ENCODE data around the gene EXOC3.
"Not testable (repeated sequence)": the region's sequence is repeated elsewhere in the genome, so short reads cannot be mapped to it uniquely, and the experiment has no call there.

Gene EXOC3

DNA sequence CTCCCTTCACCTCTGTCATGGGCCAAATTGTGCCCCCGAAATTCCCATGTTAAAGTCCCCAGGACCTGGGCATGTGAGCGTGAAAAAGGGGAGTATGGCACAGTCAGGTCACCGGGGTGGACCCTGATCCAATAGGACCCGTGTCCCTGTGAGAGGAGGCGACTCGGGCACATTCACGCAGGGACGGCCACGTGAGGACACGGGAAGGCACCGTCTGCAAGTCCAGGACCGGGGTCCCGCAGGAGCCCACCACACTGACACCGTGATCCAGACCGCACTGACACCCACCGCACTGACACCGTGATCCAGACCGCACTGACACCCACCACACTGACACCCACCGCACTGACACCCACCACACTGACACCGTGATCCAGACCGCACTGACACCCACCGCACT lies 43.6 kb downstream of the EXOC3 start:
- H3K4me3 ChIP-seq; H3K36me3 ChIP-seq (replicated peaks); in situ Hi-C loops (cut with MboI; ENCODE audit: low sequenced_read_pairs); DNase-seq (ENCODE audit: low spot score in 2 of 2); H3K27me3 ChIP-seq (ENCODE audit: low read depth); H3K4me1 ChIP-seq; H3K9me3 ChIP-seq: not testable (repeated sequence)

DNA sequence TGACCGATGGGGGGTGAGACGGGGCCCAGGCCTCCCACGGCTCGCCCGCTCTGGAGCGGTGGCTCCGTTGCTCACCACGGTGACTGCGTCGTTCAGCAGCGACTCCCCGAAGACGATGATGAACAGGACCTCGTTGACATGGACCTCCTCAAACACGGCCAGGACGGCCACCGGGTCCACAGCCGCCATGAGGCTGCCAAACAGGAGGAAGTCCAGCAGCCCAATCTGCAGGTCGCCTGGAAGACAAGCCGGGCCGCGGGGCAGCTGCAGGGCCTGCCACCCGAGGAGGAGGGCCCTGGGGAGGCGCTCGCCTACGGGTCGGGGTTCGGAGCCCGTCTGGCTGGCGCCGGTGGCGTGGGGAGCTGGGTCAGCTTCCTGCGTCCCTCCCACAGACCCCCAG lies 45.3 kb downstream of the EXOC3 start:
- H3K36me3 ChIP-seq (replicated peaks): no peaks in the 10 kb centered on the region
- no peak for DNase-seq (ENCODE audit: low spot score in 2 of 2)
- no peaks in the 10 kb centered on the region for H3K27me3 ChIP-seq (ENCODE audit: low read depth)
- H3K4me3 ChIP-seq: no peak overlapping the region
- H3K4me1 ChIP-seq: no peaks in the 10 kb centered on the region
- H3K9me3 ChIP-seq: no peaks in the 10 kb centered on the region
- in situ Hi-C loops (cut with MboI; ENCODE audit: low sequenced_read_pairs): no loop called here

DNA sequence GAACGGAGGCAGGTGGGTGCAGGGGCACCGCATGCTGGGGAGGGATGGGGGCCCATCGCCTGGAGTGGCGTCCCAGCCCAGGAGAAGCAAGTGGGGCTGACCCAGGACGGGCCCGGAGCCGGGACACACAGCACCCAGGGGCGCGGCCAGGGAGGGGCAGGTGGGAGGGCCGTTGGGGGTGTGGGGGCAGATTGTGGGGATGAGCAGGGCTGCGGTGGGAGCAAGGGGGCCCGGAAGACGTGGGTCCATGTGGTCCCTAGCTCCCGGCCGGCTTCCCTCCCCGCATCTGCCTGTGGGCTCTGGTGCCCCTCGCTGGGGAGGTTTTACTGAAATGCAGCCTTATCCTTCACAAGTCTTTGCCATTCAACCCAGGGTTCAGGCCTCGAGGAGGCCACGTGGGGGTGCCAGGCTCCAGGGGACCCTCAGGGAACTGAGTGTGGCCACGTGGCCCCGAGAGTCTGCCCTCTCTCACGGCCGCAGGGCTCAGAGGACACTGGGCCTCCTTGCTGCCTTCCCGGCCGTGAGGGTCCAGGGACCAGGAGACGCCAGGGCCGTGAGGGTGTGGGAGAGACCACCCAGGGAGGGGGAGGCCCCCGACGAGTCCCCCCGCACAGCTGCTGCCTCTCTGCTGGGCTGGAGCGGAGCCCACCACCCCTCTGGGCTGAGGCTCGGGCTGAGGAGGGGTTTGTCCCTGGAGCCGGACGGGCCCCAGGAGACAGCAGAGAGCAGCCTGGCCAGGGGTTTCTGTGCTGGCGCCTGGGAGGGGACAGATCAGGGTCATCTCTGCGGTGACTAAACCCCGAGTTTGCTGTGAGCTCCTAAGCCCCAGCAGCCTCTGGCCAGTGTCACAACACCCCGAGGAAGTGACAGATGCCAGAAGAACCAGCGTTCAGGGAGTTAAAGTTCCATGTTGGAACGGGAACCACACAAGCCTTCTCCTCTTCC lies 46.0 kb downstream of the EXOC3 start:
- no peak overlapping the region for H3K4me3 ChIP-seq
- H3K27me3 ChIP-seq (ENCODE audit: low read depth): no peaks in the 10 kb centered on the region
- in situ Hi-C loops (cut with MboI; ENCODE audit: low sequenced_read_pairs): no loop called here
- no peaks in the 10 kb centered on the region for H3K4me1 ChIP-seq
- H3K36me3 ChIP-seq (replicated peaks): no peaks in the 10 kb centered on the region
- no peak for DNase-seq (ENCODE audit: low spot score in 2 of 2)
- no peaks in the 10 kb centered on the region for H3K9me3 ChIP-seq

DNA sequence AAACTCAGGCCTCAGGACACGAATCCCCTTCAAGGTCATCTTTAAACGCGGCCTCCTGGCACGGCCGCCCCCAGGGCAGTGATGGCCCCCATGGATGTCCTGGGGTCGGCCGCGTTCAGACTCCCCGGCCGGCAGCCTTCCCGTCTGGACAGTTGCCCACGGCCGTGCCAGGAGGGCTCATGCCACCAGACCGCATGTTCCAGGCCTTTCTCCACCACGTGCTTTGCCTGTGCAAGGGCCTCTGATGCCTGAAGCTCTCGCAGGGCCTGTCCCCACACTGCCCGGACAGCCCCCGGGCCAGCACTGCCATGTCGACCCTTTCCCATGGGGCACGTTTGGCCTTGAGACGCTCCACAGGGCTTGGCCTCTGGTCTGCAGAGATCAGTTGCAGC lies 46.7 kb downstream of the EXOC3 start:
- Histone ChIP-seq H3K36me3 (replicated peaks) (no peaks in the 10 kb centered on the region), H3K9me3 (no peaks in the 10 kb centered on the region), H3K4me1 (no peaks in the 10 kb centered on the region), H3K4me3 (no peak overlapping the region), H3K27me3 (ENCODE audit: low read depth) (no peaks in the 10 kb centered on the region)
- in situ Hi-C loops (cut with MboI; ENCODE audit: low sequenced_read_pairs): no loop called here
- DNase-seq (ENCODE audit: low spot score in 2 of 2): no peak

DNA sequence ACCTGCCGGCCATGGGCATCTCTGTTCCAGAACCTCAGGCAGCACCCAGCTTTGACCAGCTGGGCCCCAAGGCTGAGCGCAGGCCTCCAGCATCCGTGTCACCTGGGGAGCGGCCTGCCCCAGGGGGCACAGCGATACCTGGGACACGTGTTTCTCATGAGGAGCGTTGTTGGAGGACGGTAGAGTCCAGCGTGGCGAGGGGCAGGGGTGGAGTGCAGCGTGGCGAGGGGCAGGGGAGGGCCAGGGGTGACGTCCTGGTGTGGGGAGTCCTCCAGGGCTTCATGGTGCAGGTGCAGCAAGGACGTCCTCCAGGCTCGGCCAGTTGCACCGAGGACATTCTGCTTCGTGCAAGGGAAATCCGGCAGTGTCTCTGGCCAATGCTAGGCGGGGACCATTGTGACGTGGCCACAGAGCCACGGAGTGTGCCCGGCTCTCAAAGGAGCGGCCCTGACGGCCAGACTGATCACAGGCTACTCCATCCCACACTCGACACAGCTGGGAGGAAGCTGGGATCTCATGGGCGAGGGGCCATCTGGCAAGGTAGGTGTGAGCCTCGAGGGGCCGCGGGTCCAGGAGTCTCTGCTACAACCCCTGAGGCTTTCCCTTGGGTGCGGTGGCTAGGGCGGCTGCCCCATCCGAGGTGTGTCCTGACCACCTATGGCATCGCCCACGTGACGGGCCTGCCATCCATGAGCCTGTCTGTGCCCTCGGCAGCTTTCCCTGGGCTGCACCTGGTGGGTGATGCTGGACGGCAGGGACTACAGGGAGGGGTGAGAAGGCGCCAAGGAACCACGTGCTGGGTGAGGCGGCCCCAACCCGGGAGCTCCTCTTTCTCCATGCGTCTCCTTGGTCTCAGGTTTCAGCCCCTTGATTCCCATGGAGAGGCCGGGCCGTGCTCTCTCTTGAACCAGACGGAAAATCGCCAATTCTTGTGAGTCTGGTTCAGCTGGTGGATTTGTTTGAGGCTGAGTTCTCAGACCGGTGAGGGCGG lies 47.4 kb downstream of the EXOC3 start:
- no peak for DNase-seq (ENCODE audit: low spot score in 2 of 2)
- Histone ChIP-seq H3K4me1 (no peaks in the 10 kb centered on the region), H3K27me3 (ENCODE audit: low read depth) (no peaks in the 10 kb centered on the region), H3K4me3 (no peak overlapping the region), H3K36me3 (replicated peaks) (no peaks in the 10 kb centered on the region), H3K9me3 (no peaks in the 10 kb centered on the region)
- in situ Hi-C loops (cut with MboI; ENCODE audit: low sequenced_read_pairs): no loop called here

DNA sequence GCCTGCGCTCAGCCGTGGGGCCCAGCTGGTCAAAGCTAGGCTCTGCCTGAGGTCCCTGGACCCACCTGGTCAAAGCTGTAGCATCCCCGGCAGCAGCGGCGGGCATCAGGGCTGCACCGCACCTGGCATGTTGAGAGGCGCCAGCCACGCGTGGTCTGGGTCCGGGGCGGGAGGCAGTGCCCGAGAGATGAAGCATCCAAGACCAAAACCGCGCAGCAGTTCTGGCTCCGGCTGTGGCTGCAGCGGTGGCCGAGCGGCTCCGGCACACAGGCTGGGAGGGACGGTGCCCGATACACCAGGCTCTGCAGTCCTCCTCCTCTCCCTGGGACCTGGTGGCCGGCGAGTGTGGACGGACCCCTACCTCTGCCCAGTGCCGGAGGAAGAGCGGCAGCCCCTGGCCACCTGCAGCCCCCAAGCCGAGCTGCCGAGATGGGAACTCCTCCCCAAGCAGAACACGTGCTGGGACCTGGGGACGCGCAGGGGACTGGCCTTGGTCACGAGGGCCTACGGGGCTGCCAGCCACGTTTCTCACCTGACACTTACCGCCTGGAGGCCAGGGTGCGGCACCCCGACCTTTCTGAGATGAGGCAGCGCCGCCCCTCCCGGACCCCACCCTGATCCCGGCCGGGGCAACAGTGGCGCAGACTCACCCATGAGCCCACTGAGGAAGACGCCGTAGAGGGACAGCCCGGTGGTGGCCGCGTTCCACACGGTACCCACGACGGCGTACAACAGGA lies 48.3 kb downstream of the EXOC3 start:
- in situ Hi-C loops (cut with MboI; ENCODE audit: low sequenced_read_pairs): no loop called here

DNA sequence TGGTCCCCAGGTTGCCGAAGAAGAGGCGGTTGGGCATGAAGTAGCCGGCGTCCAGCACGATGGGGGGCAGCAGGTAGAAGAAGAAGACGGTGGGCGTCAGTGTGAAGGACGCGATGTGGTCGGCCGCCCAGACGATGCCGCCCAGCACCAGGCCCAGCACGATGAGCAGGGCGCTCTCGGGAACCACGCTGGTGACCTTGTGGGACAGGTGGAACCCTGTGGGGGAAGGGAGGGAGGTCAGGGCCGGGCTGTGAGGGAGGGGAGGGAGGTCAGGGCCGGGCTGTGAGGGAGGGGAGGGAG lies 48.8 kb downstream of the EXOC3 start:
- no peaks in the 10 kb centered on the region for H3K27me3 ChIP-seq (ENCODE audit: low read depth)
- H3K9me3 ChIP-seq: no peaks in the 10 kb centered on the region
- H3K36me3 ChIP-seq (replicated peaks): no peaks in the 10 kb centered on the region
- in situ Hi-C loops (cut with MboI; ENCODE audit: low sequenced_read_pairs): no loop called here
- no peaks in the 10 kb centered on the region for H3K4me1 ChIP-seq
- no peak overlapping the region for H3K4me3 ChIP-seq
- DNase-seq (ENCODE audit: low spot score in 2 of 2): no peak

More for the DNA sequence above, 48.3 kb downstream of the EXOC3 start:
- no peak overlapping the region for H3K4me3 ChIP-seq
- no peaks in the 10 kb centered on the region for H3K27me3 ChIP-seq (ENCODE audit: low read depth)
- no peaks in the 10 kb centered on the region for H3K36me3 ChIP-seq (replicated peaks)
- no peaks in the 10 kb centered on the region for H3K4me1 ChIP-seq
- no peak for DNase-seq (ENCODE audit: low spot score in 2 of 2)
- no peaks in the 10 kb centered on the region for H3K9me3 ChIP-seq

DNA sequence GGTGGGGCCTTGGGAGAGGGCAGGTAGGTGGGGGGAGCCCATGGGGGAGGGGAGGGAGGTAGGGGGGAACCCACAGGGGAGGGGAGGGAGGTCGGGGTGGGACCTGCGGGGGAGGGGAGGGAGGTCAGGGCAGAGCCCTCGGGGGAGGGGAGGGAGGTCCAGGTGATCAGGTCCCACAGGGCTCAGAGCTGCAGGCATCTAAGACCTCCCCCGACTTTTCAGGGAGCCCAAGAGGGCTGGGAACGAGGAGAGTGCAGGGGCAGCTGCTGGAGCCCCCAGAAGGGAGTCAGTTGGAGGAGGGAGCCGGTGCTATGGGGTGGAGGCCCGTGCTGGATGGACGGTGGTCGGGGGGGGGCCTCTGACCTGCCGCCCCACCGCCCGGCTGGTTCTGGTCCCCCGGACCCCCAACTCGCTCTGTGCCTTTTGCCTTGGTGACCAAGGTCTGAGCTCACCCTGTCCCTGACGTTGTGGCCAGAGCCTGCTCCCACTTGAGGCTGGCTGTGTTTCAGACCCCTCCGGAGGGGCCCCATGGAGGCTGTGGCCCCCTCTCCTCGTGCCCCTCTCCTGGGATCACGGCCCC lies 49.4 kb downstream of the EXOC3 start:
- H3K4me3 ChIP-seq: no peak overlapping the region
- no peaks in the 10 kb centered on the region for H3K27me3 ChIP-seq (ENCODE audit: low read depth)
- no peaks in the 10 kb centered on the region for H3K9me3 ChIP-seq
- no peaks in the 10 kb centered on the region for H3K36me3 ChIP-seq (replicated peaks)
- no peaks in the 10 kb centered on the region for H3K4me1 ChIP-seq
- in situ Hi-C loops (cut with MboI; ENCODE audit: low sequenced_read_pairs): no loop called here
- DNase-seq (ENCODE audit: low spot score in 2 of 2): no peak

DNA sequence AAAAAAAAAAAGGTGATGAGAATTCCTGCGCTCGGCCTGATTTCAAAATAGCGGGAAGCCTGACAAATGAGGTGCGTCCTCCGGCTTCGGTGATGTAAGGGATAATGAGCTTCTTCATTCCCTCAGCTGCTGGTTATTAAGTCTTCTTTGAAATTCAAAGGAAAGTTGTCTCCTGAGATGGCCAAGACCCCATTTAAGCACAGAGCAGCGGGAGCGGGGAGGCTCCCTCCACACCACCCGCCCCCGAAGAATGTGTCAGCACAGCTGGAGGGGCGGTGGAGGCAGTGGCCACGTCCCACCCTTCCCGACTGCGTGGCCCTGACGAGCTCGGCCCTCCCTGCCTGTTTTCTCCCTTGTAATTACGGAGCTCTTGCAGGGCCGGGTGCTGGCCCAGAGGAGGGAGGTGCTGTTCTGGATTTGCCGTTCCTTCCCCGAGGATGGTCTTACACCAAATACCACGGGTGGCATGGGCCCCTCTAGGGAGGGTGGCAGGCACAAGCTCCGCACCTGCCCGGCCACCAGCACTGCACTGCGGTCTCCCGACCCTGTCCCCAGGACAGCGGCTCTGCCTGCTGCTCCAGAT lies 50.2 kb downstream of the EXOC3 start:
- Histone ChIP-seq H3K4me3 (no peak overlapping the region), H3K27me3 (ENCODE audit: low read depth) (no peaks in the 10 kb centered on the region), H3K9me3 (no peaks in the 10 kb centered on the region), H3K4me1 (no peaks in the 10 kb centered on the region), H3K36me3 (replicated peaks) (no peaks in the 10 kb centered on the region)
- in situ Hi-C loops (cut with MboI; ENCODE audit: low sequenced_read_pairs): no loop called here
- DNase-seq (ENCODE audit: low spot score in 2 of 2): no peak

DNA sequence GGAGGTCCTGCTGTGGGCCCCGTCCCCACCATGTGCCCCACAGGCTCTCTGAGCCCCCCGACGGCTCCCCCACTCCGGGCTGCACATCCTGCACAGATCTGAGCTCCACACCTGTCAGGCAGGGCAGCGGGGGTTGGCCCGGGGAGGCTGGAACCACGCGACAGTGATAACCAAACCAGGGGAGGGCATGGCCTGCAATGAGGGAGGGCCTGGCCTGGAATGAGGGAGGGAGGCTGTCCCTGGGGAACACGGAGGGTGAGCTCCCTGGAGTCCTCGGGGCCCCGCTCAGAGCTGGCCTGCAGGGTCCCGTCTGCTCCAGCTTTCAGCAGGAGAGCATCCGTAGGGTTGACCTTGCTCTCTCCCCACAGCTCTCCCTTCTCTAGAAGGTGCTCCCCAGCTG lies 50.8 kb downstream of the EXOC3 start:
- in situ Hi-C loops (cut with MboI; ENCODE audit: low sequenced_read_pairs): no loop called here
- H3K36me3 ChIP-seq (replicated peaks): no peaks in the 10 kb centered on the region
- no peaks in the 10 kb centered on the region for H3K27me3 ChIP-seq (ENCODE audit: low read depth)
- no peak for DNase-seq (ENCODE audit: low spot score in 2 of 2)
- H3K4me1 ChIP-seq: no peaks in the 10 kb centered on the region
- no peaks in the 10 kb centered on the region for H3K9me3 ChIP-seq
- no peak overlapping the region for H3K4me3 ChIP-seq

DNA sequence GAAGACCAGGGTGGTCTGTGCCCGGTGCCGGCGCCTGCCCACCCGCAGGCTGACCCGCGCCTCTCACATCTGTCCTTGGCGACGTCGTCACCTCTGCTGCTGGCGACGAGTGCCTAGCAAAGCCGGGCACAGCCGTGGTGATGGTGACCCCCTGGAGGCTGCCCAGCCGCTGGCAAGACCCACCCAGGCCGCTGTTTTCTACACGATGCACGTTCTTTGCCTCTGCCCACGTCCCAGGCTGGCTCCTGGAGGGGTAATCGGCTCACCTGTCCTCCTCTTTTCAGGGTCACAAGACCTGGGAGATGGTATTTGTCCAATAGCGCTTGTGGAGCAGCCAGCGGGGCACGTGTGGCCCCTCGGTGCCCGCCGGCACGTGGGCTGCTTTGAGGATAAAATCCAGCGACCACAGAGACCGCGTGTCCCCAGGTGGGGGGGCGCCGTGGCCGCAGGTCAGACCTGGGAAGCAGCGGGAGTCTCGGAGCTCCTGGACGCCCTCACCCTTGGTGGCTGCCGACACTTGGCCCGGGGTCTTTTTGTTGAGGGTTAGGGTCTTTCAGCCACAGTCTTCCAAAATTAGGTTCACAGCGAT lies 51.8 kb downstream of the EXOC3 start:
- no peaks in the 10 kb centered on the region for H3K27me3 ChIP-seq (ENCODE audit: low read depth)
- DNase-seq (ENCODE audit: low spot score in 2 of 2): no peak
- H3K9me3 ChIP-seq: no peaks in the 10 kb centered on the region
- in situ Hi-C loops (cut with MboI; ENCODE audit: low sequenced_read_pairs): no loop called here
- no peaks in the 10 kb centered on the region for H3K36me3 ChIP-seq (replicated peaks)
- no peak overlapping the region for H3K4me3 ChIP-seq
- no peaks in the 10 kb centered on the region for H3K4me1 ChIP-seq

DNA sequence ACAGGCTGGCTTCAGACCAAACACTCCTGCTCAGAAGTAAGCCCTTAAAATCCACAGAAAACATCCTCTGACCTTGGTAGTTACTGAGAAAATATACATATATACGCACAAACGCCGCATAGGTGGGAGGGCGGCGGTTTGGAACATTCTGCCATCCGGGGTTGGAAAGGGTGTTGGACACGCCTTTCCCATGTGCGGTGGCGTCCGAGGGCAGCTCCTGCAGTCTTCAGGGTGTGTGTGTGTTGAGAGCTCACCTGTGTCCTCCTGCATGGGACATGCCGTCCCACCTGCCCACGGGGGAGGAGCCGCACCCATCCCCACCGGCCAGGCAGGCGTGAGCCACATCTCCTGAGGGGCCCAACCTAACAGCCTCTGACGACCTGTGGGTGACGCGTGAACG lies 53.1 kb downstream of the EXOC3 start:
- in situ Hi-C loops (cut with MboI; ENCODE audit: low sequenced_read_pairs): no loop called here
- DNase-seq (ENCODE audit: low spot score in 2 of 2): no peak
- no peaks in the 10 kb centered on the region for H3K9me3 ChIP-seq
- no peak overlapping the region for H3K4me3 ChIP-seq
- H3K27me3 ChIP-seq (ENCODE audit: low read depth): no peaks in the 10 kb centered on the region
- H3K4me1 ChIP-seq: no peaks in the 10 kb centered on the region
- no peaks in the 10 kb centered on the region for H3K36me3 ChIP-seq (replicated peaks)
